CD4-positive, alpha-beta memory T cell (primary cell): ENCODE measurements around the gene NAT8. TPM values are rescaled to one million over a fixed set of nuclear protein-coding genes. Genes with fewer than 3 reads are reported as not detected.
"Not testable (repeated sequence)": the region's sequence is repeated elsewhere in the genome, so short reads cannot be mapped to it uniquely, and the experiment has no call there.

Source experiments
- CTCF ChIA-PET: fragments of 350-600 bp; sonication (Branson Sonifier 250); formaldehyde crosslinking; loops from one replicate; lab custom pipeline; 2021; ENCODE audit warnings: inconsistent platforms; ENCODE audit not compliant: partially characterized antibody; lab: Charles Lee
- POLR2A ChIA-PET: fragments of 350-600 bp; sonication (Branson Sonifier 250); formaldehyde crosslinking; loops from one replicate; lab custom pipeline; 2021; ENCODE audit not compliant: partially characterized antibody; lab: Charles Lee
- DNase-seq, 5 donors: peaks; one replicate each; pipeline versions ENCODE4 v3.0.0 to v3.0.0-alpha.2; 2020 to 2022; ENCODE audit warnings: mixed read lengths in 1 of 5
- H3K27ac ChIP-seq: one replicate; pipeline ENCODE4 v1.7.0; 2013; ENCODE audit warnings: low read depth, low read length
- H3K27me3 ChIP-seq: 2 replicates; pipeline ENCODE4 v1.7.0; 2013; ENCODE audit warnings: mild to moderate bottlenecking, low read length, moderate library complexity; ENCODE audit not compliant: insufficient read depth
- H3K36me3 ChIP-seq: 2 replicates; pipeline ENCODE4 v1.7.0; 2013; ENCODE audit warnings: mild to moderate bottlenecking, low read length, moderate library complexity; ENCODE audit not compliant: insufficient read depth
- H3K4me1 ChIP-seq: 2 replicates; pipeline ENCODE4 v1.7.0; 2013; ENCODE audit warnings: mild to moderate bottlenecking, low read length, moderate library complexity; ENCODE audit not compliant: insufficient read depth
- H3K4me3 ChIP-seq, 2 donors: one replicate each; pipeline ENCODE4 v1.7.0; 2013; ENCODE audit warnings: low read length in 2 of 2, mild to moderate bottlenecking in 1 of 2
- H3K9me3 ChIP-seq, 2 donors: one replicate each; pipeline ENCODE4 v1.7.0; 2013; ENCODE audit warnings: low read length in 2 of 2, control low read depth in 1 of 2; ENCODE audit not compliant: control insufficient read depth in 1 of 2
- H3K27ac Mint-ChIP-seq, 7 donors: one replicate each; pipeline ENCODE4 v1.8.0; 2020 to 2021; ENCODE audit warnings: mixed read lengths in 7 of 7, mild to moderate bottlenecking in 6 of 7, inconsistent platforms in 3 of 7, moderate library complexity in 3 of 7
- H3K27me3 Mint-ChIP-seq, 2 donors: one replicate each; pipeline ENCODE4 v1.8.0; 2020 to 2021; ENCODE audit warnings: mixed read lengths in 2 of 2
- H3K36me3 Mint-ChIP-seq, 2 donors: one replicate each; pipeline ENCODE4 v1.8.0; 2020 to 2021; ENCODE audit warnings: mixed read lengths in 2 of 2, inconsistent platforms in 1 of 2, mild to moderate bottlenecking in 1 of 2
- H3K4me1 Mint-ChIP-seq, 4 donors: one replicate each; pipeline ENCODE4 v1.8.0; 2020 to 2021; ENCODE audit warnings: mixed read lengths in 4 of 4, mild to moderate bottlenecking in 1 of 4
- H3K4me3 Mint-ChIP-seq, 8 donors: one replicate each; pipeline ENCODE4 v1.8.0; 2020 to 2021; ENCODE audit warnings: mixed read lengths in 8 of 8, mild to moderate bottlenecking in 7 of 8, moderate library complexity in 6 of 8, inconsistent platforms in 3 of 8
- H3K9me3 Mint-ChIP-seq, 8 donors: one replicate each; pipeline ENCODE4 v1.8.0; 2020 to 2021; ENCODE audit warnings: mixed read lengths in 8 of 8, mild to moderate bottlenecking in 5 of 8, inconsistent platforms in 3 of 8, moderate library complexity in 1 of 8
- intact Hi-C: fragments of 100-400 bp; cut with micrococcal nuclease; formaldehyde crosslinking; loops from one replicate; pipeline ENCODE4 v1.15.1; 2023
- polyA plus RNA-seq, 2 donors: library from polyadenylated mRNA; unstranded; fragments of 300-500 nt; fragmentation: Illumina TruSeq; gene quantifications; one replicate each; pipeline ENCODE4 v1.2.3, GENCODE V29; 2021
- total RNA-seq, 2 experiments: library from RNA; stranded (reverse); gene quantifications; one replicate each; pipeline ENCODE4 v1.2.3, GENCODE V29; 2021

The NAT8 gene, protein sequence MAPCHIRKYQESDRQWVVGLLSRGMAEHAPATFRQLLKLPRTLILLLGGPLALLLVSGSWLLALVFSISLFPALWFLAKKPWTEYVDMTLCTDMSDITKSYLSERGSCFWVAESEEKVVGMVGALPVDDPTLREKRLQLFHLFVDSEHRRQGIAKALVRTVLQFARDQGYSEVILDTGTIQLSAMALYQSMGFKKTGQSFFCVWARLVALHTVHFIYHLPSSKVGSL
- total RNA-seq: not detected
- polyA plus RNA-seq: not detected

DNA sequence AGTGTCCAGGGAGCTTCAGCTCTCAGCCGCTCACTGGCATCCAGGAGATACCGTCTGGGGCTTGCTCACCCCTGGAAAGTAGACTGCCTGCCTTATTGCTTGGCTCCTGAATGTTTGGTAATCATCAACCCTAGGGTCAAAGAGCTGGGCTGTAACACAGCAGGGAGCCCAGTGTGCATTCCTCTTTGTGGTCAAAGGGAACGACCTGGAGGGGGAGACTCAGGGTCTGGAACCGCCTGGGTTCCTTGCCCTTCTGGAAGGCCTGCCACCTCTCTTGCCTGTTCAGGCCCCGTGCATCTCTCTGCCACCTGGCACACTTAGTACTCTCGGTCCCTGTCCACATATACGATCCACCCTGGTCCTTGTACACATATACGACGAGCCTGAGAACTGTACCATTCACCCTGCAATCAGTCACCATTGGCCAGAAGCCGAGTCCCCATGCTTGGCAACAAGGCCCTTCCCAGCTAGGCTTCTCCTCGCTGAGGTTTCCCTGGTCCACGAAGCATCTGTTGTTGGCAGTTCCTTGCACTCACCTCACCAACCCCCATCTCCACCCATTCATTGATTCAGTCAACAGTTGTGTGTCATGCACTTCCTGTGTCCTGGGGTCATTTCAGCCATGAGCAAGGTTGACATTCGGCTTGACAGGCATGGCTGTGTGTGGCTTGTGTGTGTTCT is at the start of gene NAT8:
TSS of gene NAT8 (minus strand) at position 85 of the 681 bp plus-strand sequence. CDS start 794 bp downstream, outside the sequence.
- no peaks in the 10 kb centered on the region for H3K36me3 Mint-ChIP-seq
- DNase-seq: no peak
- no peak within 1 kb of the TSS for H3K4me3 ChIP-seq
- H3K36me3 ChIP-seq: no peaks in the 10 kb centered on the region
- peaks cover 5 to 23% of the 10 kb centered on the region in 2 donors for H3K27me3 Mint-ChIP-seq
- peaks cover 0 to 5% of the 10 kb centered on the region in 2 donors for H3K9me3 ChIP-seq
- intact Hi-C loops: no loop called here
- no peaks in the 10 kb centered on the region for H3K27me3 ChIP-seq
- H3K27ac ChIP-seq: no peak within 1 kb of the TSS
- no peaks in the 10 kb centered on the region for H3K4me1 Mint-ChIP-seq
- ChIA-PET CTCF (interaction anchor here (1.2 kb wide), 1 partner anchor 12 kb away, joined by 4 read pairs; no protein-coding TSS in a partner anchor), POLR2A (no interaction called here)
- peaks cover 0 to 15% (median 5%) of the 10 kb centered on the region in 8 donors for H3K9me3 Mint-ChIP-seq
- H3K4me1 ChIP-seq: no peaks in the 10 kb centered on the region
- no peak within 1 kb of the TSS for H3K27ac Mint-ChIP-seq
- H3K4me3 Mint-ChIP-seq: peak within 1 kb of the TSS in 1 of 8 donors; percentile 44

GRCh38 chr2:73690372-73691088 is 48.3 kb upstream of the NAT8 start:
- DNase-seq: peak in 4 of 5 donors; percentile 5 to 31 (median 14)

DNA sequence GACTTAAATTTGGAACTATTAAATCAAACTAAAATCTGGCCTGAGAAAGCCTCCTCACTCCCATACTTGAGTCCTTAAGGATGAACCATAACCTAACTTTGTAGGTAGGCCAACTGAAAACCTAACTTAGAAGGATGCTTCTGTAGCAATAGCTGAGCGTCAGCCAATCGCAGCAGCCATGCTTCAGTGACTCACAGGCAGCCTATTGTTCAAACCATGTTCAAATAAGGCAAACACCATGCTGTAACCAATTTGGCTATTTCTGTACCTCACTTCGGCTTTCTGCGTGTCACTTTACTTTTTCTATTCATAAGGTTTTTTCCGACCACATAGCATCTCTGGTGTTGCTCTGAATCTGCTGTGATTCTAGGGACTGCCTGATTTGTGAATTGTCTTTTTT is 46.3 kb upstream of the NAT8 start:
- H3K4me3 Mint-ChIP-seq, H3K9me3 ChIP-seq, H3K4me1 Mint-ChIP-seq, H3K27me3 ChIP-seq, H3K4me1 ChIP-seq, H3K27ac Mint-ChIP-seq, H3K4me3 ChIP-seq, H3K36me3 Mint-ChIP-seq, POLR2A ChIA-PET, CTCF ChIA-PET, H3K36me3 ChIP-seq, intact Hi-C loops, H3K27me3 Mint-ChIP-seq, DNase-seq, H3K27ac ChIP-seq: not testable (repeated sequence)
- H3K9me3 Mint-ChIP-seq: peaks cover 0 to 18% (median 8%) of the 10 kb centered on the region in 8 donors

More at GRCh38 chr2:73690372-73691088, 48.3 kb upstream of the NAT8 start:
- intact Hi-C loops, H3K36me3 Mint-ChIP-seq, H3K27ac ChIP-seq, POLR2A ChIA-PET, H3K27ac Mint-ChIP-seq, H3K36me3 ChIP-seq, H3K27me3 Mint-ChIP-seq, H3K27me3 ChIP-seq, H3K4me1 ChIP-seq, H3K4me1 Mint-ChIP-seq, H3K9me3 ChIP-seq, H3K4me3 ChIP-seq, H3K4me3 Mint-ChIP-seq: not testable (repeated sequence)
- CTCF ChIA-PET: interaction anchor here (1.0 to 2.2 kb wide), 2 partner anchors 9 kb away, joined by 3 to 4 read pairs; no protein-coding TSS in a partner anchor
- peaks cover 0 to 18% (median 8%) of the 10 kb centered on the region in 8 donors for H3K9me3 Mint-ChIP-seq

GRCh38 chr2:73685764-73686438 is 43.7 kb upstream of the NAT8 start:
- no peak for DNase-seq

GRCh38 chr2:73684905-73685304 is 42.7 kb upstream of the NAT8 start:
- H3K9me3 ChIP-seq, H3K27me3 Mint-ChIP-seq, H3K4me3 ChIP-seq, H3K4me3 Mint-ChIP-seq, H3K27me3 ChIP-seq, H3K27ac ChIP-seq, DNase-seq, CTCF ChIA-PET, intact Hi-C loops, H3K27ac Mint-ChIP-seq, H3K4me1 ChIP-seq, H3K36me3 Mint-ChIP-seq, H3K4me1 Mint-ChIP-seq, POLR2A ChIA-PET, H3K36me3 ChIP-seq: not testable (repeated sequence)
- peaks cover 0 to 18% (median 8%) of the 10 kb centered on the region in 8 donors for H3K9me3 Mint-ChIP-seq

More at GRCh38 chr2:73685764-73686438, 43.7 kb upstream of the NAT8 start:
- no peak overlapping the region for H3K4me3 Mint-ChIP-seq
- H3K36me3 Mint-ChIP-seq: peaks cover 0 to 4% of the 10 kb centered on the region in 2 donors
- CTCF ChIA-PET: no interaction called here
- H3K27me3 ChIP-seq: no peaks in the 10 kb centered on the region
- intact Hi-C loops: no loop called here
- no peak overlapping the region for H3K27ac ChIP-seq
- H3K27me3 Mint-ChIP-seq: peaks cover 0 to 9% of the 10 kb centered on the region in 2 donors
- H3K27ac Mint-ChIP-seq: no peak overlapping the region
- H3K9me3 ChIP-seq: no peaks in the 10 kb centered on the region
- H3K4me3 ChIP-seq: no peak overlapping the region
- POLR2A ChIA-PET: no interaction called here
- no peaks in the 10 kb centered on the region for H3K4me1 Mint-ChIP-seq
- H3K9me3 Mint-ChIP-seq: peaks cover 0 to 18% (median 8%) of the 10 kb centered on the region in 8 donors
- no peaks in the 10 kb centered on the region for H3K36me3 ChIP-seq
- no peaks in the 10 kb centered on the region for H3K4me1 ChIP-seq

- H3K27me3 Mint-ChIP-seq, H3K36me3 Mint-ChIP-seq: not testable (repeated sequence)
These were observed 42.1 kb upstream of the NAT8 start for GRCh38 chr2:73684325-73684724.

More at GRCh38 chr2:73684325-73684724, 42.1 kb upstream of the NAT8 start:
- peaks cover 0 to 15% (median 6%) of the 10 kb centered on the region in 8 donors for H3K9me3 Mint-ChIP-seq
- H3K9me3 ChIP-seq, CTCF ChIA-PET, H3K4me1 Mint-ChIP-seq, DNase-seq, H3K36me3 ChIP-seq, intact Hi-C loops, H3K4me3 ChIP-seq, H3K4me1 ChIP-seq, H3K27me3 ChIP-seq, POLR2A ChIA-PET, H3K27ac ChIP-seq, H3K27ac Mint-ChIP-seq, H3K4me3 Mint-ChIP-seq: not testable (repeated sequence)
